ENCODE data around the gene OR10A3.
"Not testable (repeated sequence)": the region's sequence is repeated elsewhere in the genome, so short reads cannot be mapped to it uniquely, and the experiment has no call there.

OR10A3 gene

GRCh38 chr11:7941608-7942007 is at the start of gene OR10A3:
Gene OR10A3, minus strand, starts transcription at chr11:7941708. Its CDS starts 2,188 bp downstream, at chr11:7939520.
- Histone ChIP-seq H3K27me3 (replicated peaks; ENCODE audit: control insufficient read depth, insufficient read depth, low read length) (peaks cover 3% of the 10 kb centered on the region), H3K36me3 (ENCODE audit: control insufficient read depth, insufficient read depth, low read length, severe bottlenecking) (no peaks in the 10 kb centered on the region), H3K9me3 (ENCODE audit: control insufficient read depth, low read length) (peaks cover 22% of the 10 kb centered on the region)

GRCh38 chr11:7987560-7987883 is 46.0 kb upstream of the OR10A3 start:
- Histone ChIP-seq H3K4me3 (ENCODE audit: low read length) (peak overlapping the region; percentile 100), H3K9ac (ENCODE audit: low read length) (peak overlapping the region; percentile 97)

More at GRCh38 chr11:7941608-7942007, at the start of gene OR10A3:
- Histone ChIP-seq H3K9ac (ENCODE audit: low read length) (no peak within 1 kb of the TSS), H3K4me3 (ENCODE audit: low read length) (no peak within 1 kb of the TSS), H3K4me1 (ENCODE audit: control insufficient read depth, insufficient read depth, low read length) (no peaks in the 10 kb centered on the region)
- no peak for DNase-seq (ENCODE audit: low read depth)

GRCh38 chr11:7986768-7987559 is 45.5 kb upstream of the OR10A3 start, which contains the start of gene EIF3F:
Gene EIF3F, plus strand, starts transcription at chr11:7987337. Its CDS starts 16 bp downstream, at chr11:7987353.
- DNase-seq (ENCODE audit: low read depth): peak; percentile 99
- Histone ChIP-seq H3K4me3 (ENCODE audit: low read length) (peak within 1 kb of the TSS; percentile 100), H3K9me3 (ENCODE audit: control insufficient read depth, low read length) (no peaks in the 10 kb centered on the region), H3K9ac (ENCODE audit: low read length) (peak within 1 kb of the TSS; percentile 97), H3K4me1 (ENCODE audit: control insufficient read depth, insufficient read depth, low read length) (peaks cover 26% of the 10 kb centered on the region), H3K27me3 (replicated peaks; ENCODE audit: control insufficient read depth, insufficient read depth, low read length) (no peaks in the 10 kb centered on the region), H3K36me3 (ENCODE audit: control insufficient read depth, insufficient read depth, low read length, severe bottlenecking) (peaks cover 12% of the 10 kb centered on the region)

More at GRCh38 chr11:7987560-7987883, 46.0 kb upstream of the OR10A3 start:
- not testable (repeated sequence) for DNase-seq (ENCODE audit: low read depth); H3K9me3 ChIP-seq (ENCODE audit: control insufficient read depth, low read length); H3K27me3 ChIP-seq (replicated peaks; ENCODE audit: control insufficient read depth, insufficient read depth, low read length)
- Histone ChIP-seq H3K36me3 (ENCODE audit: control insufficient read depth, insufficient read depth, low read length, severe bottlenecking) (peaks cover 18% of the 10 kb centered on the region), H3K4me1 (ENCODE audit: control insufficient read depth, insufficient read depth, low read length) (peaks cover 26% of the 10 kb centered on the region)

- no peaks in the 10 kb centered on the region for H3K9me3 ChIP-seq (ENCODE audit: control insufficient read depth, low read length)
- H3K9ac ChIP-seq (ENCODE audit: low read length): no peak overlapping the region
- H3K4me1 ChIP-seq (ENCODE audit: control insufficient read depth, insufficient read depth, low read length): peaks cover 18% of the 10 kb centered on the region
- no peak overlapping the region for H3K4me3 ChIP-seq (ENCODE audit: low read length)
- no peaks in the 10 kb centered on the region for H3K27me3 ChIP-seq (replicated peaks; ENCODE audit: control insufficient read depth, insufficient read depth, low read length)
- no peaks in the 10 kb centered on the region for H3K36me3 ChIP-seq (ENCODE audit: control insufficient read depth, insufficient read depth, low read length, severe bottlenecking)
- DNase-seq (ENCODE audit: low read depth): no peak
These were observed 42.5 kb upstream of the OR10A3 start for GRCh38 chr11:7983832-7984590.

GRCh38 chr11:7982582-7983119 is 41.1 kb upstream of the OR10A3 start:
- H3K9ac ChIP-seq (ENCODE audit: low read length): no peak overlapping the region
- H3K27me3 ChIP-seq (replicated peaks; ENCODE audit: control insufficient read depth, insufficient read depth, low read length): no peaks in the 10 kb centered on the region
- H3K4me1 ChIP-seq (ENCODE audit: control insufficient read depth, insufficient read depth, low read length): peaks cover 10% of the 10 kb centered on the region
- no peaks in the 10 kb centered on the region for H3K36me3 ChIP-seq (ENCODE audit: control insufficient read depth, insufficient read depth, low read length, severe bottlenecking)
- H3K4me3 ChIP-seq (ENCODE audit: low read length): no peak overlapping the region
- DNase-seq (ENCODE audit: low read depth): no peak
- H3K9me3 ChIP-seq (ENCODE audit: control insufficient read depth, low read length): no peaks in the 10 kb centered on the region

- no peaks in the 10 kb centered on the region for H3K27me3 ChIP-seq (replicated peaks; ENCODE audit: control insufficient read depth, insufficient read depth, low read length)
- no peak overlapping the region for H3K4me3 ChIP-seq (ENCODE audit: low read length)
- H3K4me1 ChIP-seq (ENCODE audit: control insufficient read depth, insufficient read depth, low read length): peaks cover 16% of the 10 kb centered on the region
- H3K9me3 ChIP-seq (ENCODE audit: control insufficient read depth, low read length): no peaks in the 10 kb centered on the region
- H3K9ac ChIP-seq (ENCODE audit: low read length): no peak overlapping the region
- DNase-seq (ENCODE audit: low read depth): no peak
- H3K36me3 ChIP-seq (ENCODE audit: control insufficient read depth, insufficient read depth, low read length, severe bottlenecking): no peaks in the 10 kb centered on the region
These were observed 40.2 kb upstream of the OR10A3 start for GRCh38 chr11:7981619-7982157.

GRCh38 chr11:7977232-7977917 is 35.9 kb upstream of the OR10A3 start:
- no peaks in the 10 kb centered on the region for H3K27me3 ChIP-seq (replicated peaks; ENCODE audit: control insufficient read depth, insufficient read depth, low read length)
- peak; percentile 90 for DNase-seq (ENCODE audit: low read depth)
- H3K9ac ChIP-seq (ENCODE audit: low read length): peak overlapping the region; percentile 42
- peak overlapping the region; percentile 2 for H3K4me3 ChIP-seq (ENCODE audit: low read length)
- H3K36me3 ChIP-seq (ENCODE audit: control insufficient read depth, insufficient read depth, low read length, severe bottlenecking): no peaks in the 10 kb centered on the region
- H3K4me1 ChIP-seq (ENCODE audit: control insufficient read depth, insufficient read depth, low read length): peaks cover 12% of the 10 kb centered on the region
- no peaks in the 10 kb centered on the region for H3K9me3 ChIP-seq (ENCODE audit: control insufficient read depth, low read length)

GRCh38 chr11:7974668-7975067 is 33.2 kb upstream of the OR10A3 start:
- no peaks in the 10 kb centered on the region for H3K27me3 ChIP-seq (replicated peaks; ENCODE audit: control insufficient read depth, insufficient read depth, low read length)
- H3K36me3 ChIP-seq (ENCODE audit: control insufficient read depth, insufficient read depth, low read length, severe bottlenecking): no peaks in the 10 kb centered on the region
- H3K9ac ChIP-seq (ENCODE audit: low read length): no peak overlapping the region
- DNase-seq (ENCODE audit: low read depth): no peak
- H3K9me3 ChIP-seq (ENCODE audit: control insufficient read depth, low read length): no peaks in the 10 kb centered on the region
- peaks cover 12% of the 10 kb centered on the region for H3K4me1 ChIP-seq (ENCODE audit: control insufficient read depth, insufficient read depth, low read length)
- H3K4me3 ChIP-seq (ENCODE audit: low read length): no peak overlapping the region

- H3K4me1 ChIP-seq (ENCODE audit: control insufficient read depth, insufficient read depth, low read length): peaks cover 27% of the 10 kb centered on the region
- H3K27me3 ChIP-seq (replicated peaks; ENCODE audit: control insufficient read depth, insufficient read depth, low read length): no peaks in the 10 kb centered on the region
- no peaks in the 10 kb centered on the region for H3K9me3 ChIP-seq (ENCODE audit: control insufficient read depth, low read length)
- DNase-seq (ENCODE audit: low read depth): no peak
- H3K36me3 ChIP-seq (ENCODE audit: control insufficient read depth, insufficient read depth, low read length, severe bottlenecking): no peaks in the 10 kb centered on the region
- no peak overlapping the region for H3K9ac ChIP-seq (ENCODE audit: low read length)
- H3K4me3 ChIP-seq (ENCODE audit: low read length): no peak overlapping the region
These were observed 31.5 kb upstream of the OR10A3 start for GRCh38 chr11:7973011-7973410.

GRCh38 chr11:7971846-7972245 is 30.3 kb upstream of the OR10A3 start:
- no peaks in the 10 kb centered on the region for H3K9me3 ChIP-seq (ENCODE audit: control insufficient read depth, low read length)
- no peak overlapping the region for H3K9ac ChIP-seq (ENCODE audit: low read length)
- H3K27me3 ChIP-seq (replicated peaks; ENCODE audit: control insufficient read depth, insufficient read depth, low read length): no peaks in the 10 kb centered on the region
- no peaks in the 10 kb centered on the region for H3K36me3 ChIP-seq (ENCODE audit: control insufficient read depth, insufficient read depth, low read length, severe bottlenecking)
- peaks cover 27% of the 10 kb centered on the region for H3K4me1 ChIP-seq (ENCODE audit: control insufficient read depth, insufficient read depth, low read length)
- no peak for DNase-seq (ENCODE audit: low read depth)
- no peak overlapping the region for H3K4me3 ChIP-seq (ENCODE audit: low read length)
